DND-41 (cell line): ENCODE data around the gene ITIH3.

Source experiments
- ATAC-seq: fragments of 200-7000 bp; cut with Tn5 transposase; 3 replicates; pipeline ENCODE4 v1.9.1; 2021; ENCODE audit warnings: low read depth; ENCODE audit not compliant: insufficient read depth
- DNase-seq: peaks from one replicate; pipeline ENCODE4 v3.0.0-alpha.2; 2020
- H2AFZ ChIP-seq: 2 replicates; pipeline ENCODE4 v1.6.0; 2012; ENCODE audit warnings: low read depth, low read length
- H3K27ac ChIP-seq: 2 replicates; pipeline ENCODE4 v1.5.1; 2012; ENCODE audit warnings: low read length, inconsistent platforms
- H3K27me3 ChIP-seq: fragments of 200-600 bp; sonication (generic); 2 replicates; pipeline ENCODE4 v1.6.0; 2012; ENCODE audit warnings: low read length, mild to moderate bottlenecking, inconsistent platforms; ENCODE audit not compliant: insufficient read depth, poor library complexity
- H3K36me3 ChIP-seq: 2 replicates; pipeline ENCODE4 v1.5.1; 2012; ENCODE audit warnings: low read length, inconsistent platforms; ENCODE audit not compliant: insufficient read depth
- H3K4me1 ChIP-seq: 2 replicates; pipeline ENCODE4 v1.5.1; 2012; ENCODE audit warnings: mild to moderate bottlenecking, low read length; ENCODE audit not compliant: insufficient read depth
- H3K4me2 ChIP-seq: 2 replicates; pipeline ENCODE4 v1.6.0; 2012; ENCODE audit warnings: mild to moderate bottlenecking, moderate library complexity, low read length, inconsistent platforms; ENCODE audit not compliant: insufficient read depth
- H3K4me3 ChIP-seq, 2 experiments: fragments of 200-600 bp in 1 of 2; shearing (Covaris generic) in 1 of 2; 2 replicates each; pipeline ENCODE4 v1.5.1; 2012 to 2016; ENCODE audit warnings: inconsistent platforms in 2 of 2, low read length in 2 of 2, mild to moderate bottlenecking in 2 of 2, low read depth in 1 of 2, moderate library complexity in 1 of 2
- H3K79me2 ChIP-seq: 2 replicates; pipeline ENCODE4 v1.6.0; 2012; ENCODE audit warnings: low read length, inconsistent platforms; ENCODE audit not compliant: insufficient read depth
- H3K9ac ChIP-seq: 2 replicates; pipeline ENCODE4 v1.6.0; 2012; ENCODE audit warnings: low read depth, mild to moderate bottlenecking, inconsistent platforms, low read length, moderate library complexity
- H3K9me3 ChIP-seq: 2 replicates; pipeline ENCODE4 v1.5.1; 2012; ENCODE audit warnings: low read length, moderate library complexity, mild to moderate bottlenecking, inconsistent platforms; ENCODE audit not compliant: insufficient read depth, severe bottlenecking
- H4K20me1 ChIP-seq: 2 replicates; pipeline ENCODE4 v1.6.0; 2012; ENCODE audit warnings: low read length; ENCODE audit not compliant: insufficient read depth
- EZH2 ChIP-seq: IDR thresholded peaks from 3 replicates; pipeline ENCODE4 v1.6.1; 2012; ENCODE audit warnings: borderline replicate concordance, low read depth, mild to moderate bottlenecking, moderate library complexity, low read length, inconsistent platforms; ENCODE audit not compliant: severe bottlenecking
- TF ChIP-seq, protein P1 (sequence below): IDR thresholded peaks from 2 replicates; pipeline ENCODE4 v1.5.1; 2012; ENCODE audit warnings: borderline replicate concordance, low read length, moderate library complexity, mild to moderate bottlenecking; ENCODE audit not compliant: poor library complexity, severe bottlenecking; ENCODE audit errors: extremely low read depth

Gene ITIH3

DNA sequence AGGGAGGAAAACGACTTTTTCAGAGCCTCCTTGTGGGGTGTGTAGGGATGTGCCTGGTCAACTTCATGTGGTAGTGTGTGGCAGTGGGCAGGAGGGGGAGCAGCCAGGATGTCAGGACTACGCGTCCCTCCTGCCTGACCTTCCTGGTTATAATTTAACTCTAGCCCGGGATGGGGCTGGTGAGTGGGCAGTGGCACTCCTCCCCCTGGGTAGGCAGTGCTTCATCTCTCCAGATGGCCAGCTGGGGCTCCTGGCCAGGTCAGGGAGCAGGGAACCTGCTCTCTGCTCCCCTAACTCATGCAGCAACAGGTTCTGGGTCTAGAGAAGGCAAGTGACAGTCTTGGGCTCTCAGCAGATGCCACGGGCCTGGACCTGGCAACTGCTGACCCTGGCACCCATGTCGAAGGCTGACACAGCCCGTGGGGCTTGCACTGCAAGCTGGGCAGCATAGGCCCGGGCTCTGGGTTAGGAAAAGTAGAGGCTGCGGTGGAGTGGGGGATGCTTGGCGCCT is 33.3 kb downstream of the ITIH3 start:
- no peak for TF ChIP-seq EZH2
- TF ChIP-seq, protein P1, sequence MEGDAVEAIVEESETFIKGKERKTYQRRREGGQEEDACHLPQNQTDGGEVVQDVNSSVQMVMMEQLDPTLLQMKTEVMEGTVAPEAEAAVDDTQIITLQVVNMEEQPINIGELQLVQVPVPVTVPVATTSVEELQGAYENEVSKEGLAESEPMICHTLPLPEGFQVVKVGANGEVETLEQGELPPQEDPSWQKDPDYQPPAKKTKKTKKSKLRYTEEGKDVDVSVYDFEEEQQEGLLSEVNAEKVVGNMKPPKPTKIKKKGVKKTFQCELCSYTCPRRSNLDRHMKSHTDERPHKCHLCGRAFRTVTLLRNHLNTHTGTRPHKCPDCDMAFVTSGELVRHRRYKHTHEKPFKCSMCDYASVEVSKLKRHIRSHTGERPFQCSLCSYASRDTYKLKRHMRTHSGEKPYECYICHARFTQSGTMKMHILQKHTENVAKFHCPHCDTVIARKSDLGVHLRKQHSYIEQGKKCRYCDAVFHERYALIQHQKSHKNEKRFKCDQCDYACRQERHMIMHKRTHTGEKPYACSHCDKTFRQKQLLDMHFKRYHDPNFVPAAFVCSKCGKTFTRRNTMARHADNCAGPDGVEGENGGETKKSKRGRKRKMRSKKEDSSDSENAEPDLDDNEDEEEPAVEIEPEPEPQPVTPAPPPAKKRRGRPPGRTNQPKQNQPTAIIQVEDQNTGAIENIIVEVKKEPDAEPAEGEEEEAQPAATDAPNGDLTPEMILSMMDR: no peak
- H3K79me2 ChIP-seq: no peaks in the 10 kb centered on the region
- H3K9ac ChIP-seq: no peak overlapping the region
- no peaks in the 10 kb centered on the region for H3K36me3 ChIP-seq
- H4K20me1 ChIP-seq: no peaks in the 10 kb centered on the region
- H3K4me1 ChIP-seq: no peaks in the 10 kb centered on the region
- H3K27ac ChIP-seq: no peak overlapping the region
- no peaks in the 10 kb centered on the region for H3K9me3 ChIP-seq
- no peak overlapping the region for H3K4me3 ChIP-seq
- H2AFZ ChIP-seq: no peak overlapping the region
- ATAC-seq: no peak
- H3K27me3 ChIP-seq: no peaks in the 10 kb centered on the region
- H3K4me2 ChIP-seq: no peak overlapping the region
- DNase-seq: no peak

DNA sequence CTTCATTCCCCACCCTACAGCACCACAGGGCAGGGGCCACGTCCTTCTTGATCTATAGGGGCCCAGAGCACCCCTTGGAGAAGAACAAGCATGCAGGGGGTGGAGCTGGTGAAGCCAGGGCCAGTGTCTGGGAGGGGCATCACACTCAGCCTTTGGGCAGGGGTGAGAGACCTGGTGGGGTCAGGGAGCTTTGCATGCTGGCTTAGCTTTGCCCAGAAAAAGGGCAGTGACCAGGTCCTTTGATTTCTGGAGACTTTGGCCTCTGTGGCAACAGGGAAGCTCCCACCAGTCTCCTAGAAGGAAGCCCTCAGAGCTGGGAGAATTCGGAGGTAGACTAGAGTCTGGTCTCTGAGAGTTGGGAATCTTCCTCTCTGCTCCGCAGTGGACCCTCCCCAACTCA is 34.9 kb downstream of the ITIH3 start:
- no peak for TF ChIP-seq EZH2
- Histone ChIP-seq H3K4me1 (no peaks in the 10 kb centered on the region), H2AFZ (no peak overlapping the region), H3K4me2 (no peak overlapping the region), H3K9ac (no peak overlapping the region), H3K27ac (no peak overlapping the region), H4K20me1 (no peaks in the 10 kb centered on the region), H3K27me3 (no peaks in the 10 kb centered on the region), H3K36me3 (no peaks in the 10 kb centered on the region), H3K4me3 (no peak overlapping the region), H3K9me3 (no peaks in the 10 kb centered on the region), H3K79me2 (no peaks in the 10 kb centered on the region)
- DNase-seq (no peak), ATAC-seq (no peak)

DNA sequence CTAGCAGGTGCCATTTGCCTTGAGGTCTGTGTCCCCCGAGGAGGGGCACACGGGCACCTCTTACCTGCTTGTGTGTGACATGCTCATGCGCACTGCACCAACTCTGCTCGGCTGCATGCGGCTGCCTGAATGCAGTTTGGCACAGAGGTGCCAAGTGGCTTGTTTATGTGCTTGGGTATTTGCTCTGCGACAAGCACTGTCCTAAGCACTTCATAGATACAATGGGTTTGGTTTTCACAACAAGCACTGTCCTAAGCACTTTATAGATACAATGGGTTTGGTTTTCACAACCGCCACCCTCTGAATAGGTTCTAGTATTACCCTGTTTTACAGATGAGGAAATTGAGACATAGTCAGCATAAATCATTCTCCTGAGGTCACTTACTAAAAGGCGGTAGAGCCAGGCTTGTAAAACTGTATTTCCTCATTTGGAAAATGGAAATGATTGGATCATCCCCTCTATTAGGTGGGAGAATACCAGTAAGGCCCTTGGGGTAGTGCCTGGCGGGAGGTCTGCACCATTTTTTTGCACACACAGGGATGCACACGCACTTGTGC is 35.4 kb downstream of the ITIH3 start:
- H3K4me3 ChIP-seq: no peak overlapping the region
- H3K9me3 ChIP-seq: no peaks in the 10 kb centered on the region
- 0 out of 2 replicates have a peak, but pooled peaks cover under 1% of the 10 kb centered on the region for H3K36me3 ChIP-seq
- TF ChIP-seq, protein P1: no peak
- no peak for TF ChIP-seq EZH2
- no peak overlapping the region for H3K9ac ChIP-seq
- H3K4me2 ChIP-seq: no peak overlapping the region
- no peak overlapping the region for H2AFZ ChIP-seq
- no peaks in the 10 kb centered on the region for H3K79me2 ChIP-seq
- no peak for DNase-seq
- no peak for ATAC-seq
- no peaks in the 10 kb centered on the region for H4K20me1 ChIP-seq
- H3K4me1 ChIP-seq: no peaks in the 10 kb centered on the region
- no peak overlapping the region for H3K27ac ChIP-seq
- H3K27me3 ChIP-seq: no peaks in the 10 kb centered on the region

DNA sequence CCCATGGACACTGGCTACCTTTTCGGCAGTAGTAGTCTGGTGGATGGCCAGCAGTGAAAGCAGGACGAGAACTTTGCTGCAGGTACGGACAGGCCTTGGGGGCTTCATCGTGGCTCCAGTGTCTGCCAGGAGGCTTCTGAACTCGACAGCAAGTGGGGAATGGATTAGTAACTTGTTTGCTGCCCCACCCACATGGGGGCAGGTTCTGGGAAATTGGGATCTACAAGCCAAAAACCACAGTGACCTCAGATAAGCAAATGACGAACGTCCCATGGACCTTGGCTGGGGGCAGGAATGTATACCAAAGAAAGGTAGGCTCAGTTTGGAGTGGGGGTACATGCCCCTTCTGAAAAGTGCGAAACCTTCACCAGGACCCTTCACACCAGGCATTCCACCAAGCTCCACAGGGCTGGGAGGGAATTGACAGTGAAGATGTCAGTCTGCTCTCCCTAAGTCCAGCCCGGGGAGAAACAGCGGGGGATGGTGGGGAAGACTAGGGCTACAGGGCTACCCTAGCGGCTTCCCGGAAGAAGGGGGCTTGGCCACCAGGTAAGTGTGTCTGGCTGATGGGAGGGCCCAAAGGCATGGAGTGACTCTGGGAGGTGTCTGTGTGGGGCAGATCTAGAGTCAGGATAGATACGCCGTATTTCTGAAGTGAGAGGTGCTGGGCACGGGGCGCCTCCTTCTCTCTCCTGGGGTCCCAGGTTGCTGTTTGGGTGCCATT is 36.1 kb downstream of the ITIH3 start, which contains the start of gene ITIH4:
Gene ITIH4, minus strand, starts transcription at position 138 of the 724 bp plus-strand sequence. Its CDS starts 30 bp downstream, at position 108.
- no peak for TF ChIP-seq EZH2
- TF ChIP-seq, protein P1: no peak
- no peak for ATAC-seq
- no peak within 1 kb of the TSS for H2AFZ ChIP-seq
- no peak within 1 kb of the TSS for H3K9ac ChIP-seq
- H3K79me2 ChIP-seq: no peaks in the 10 kb centered on the region
- no peaks in the 10 kb centered on the region for H4K20me1 ChIP-seq
- 0 out of 2 replicates have a peak, but pooled peaks cover 2% of the 10 kb centered on the region for H3K36me3 ChIP-seq
- no peak within 1 kb of the TSS for H3K4me3 ChIP-seq
- H3K27me3 ChIP-seq: no peaks in the 10 kb centered on the region
- no peak within 1 kb of the TSS for H3K4me2 ChIP-seq
- no peak within 1 kb of the TSS for H3K27ac ChIP-seq
- H3K4me1 ChIP-seq: no peaks in the 10 kb centered on the region
- no peak for DNase-seq
- H3K9me3 ChIP-seq: no peaks in the 10 kb centered on the region
